ENCODE results near the gene STEAP3. TPM values are rescaled to one million over a fixed set of nuclear protein-coding genes. Genes with fewer than 3 reads are reported as not detected.

STEAP3 gene
- total and polyA plus RNA-seq, 2 donors (not counting 1 experiment from before 2014, with no cell fraction given) = 13.7 to 28.4 TPM

GRCh38 chr2:119308793-119309330 lies 85.2 kb downstream of the STEAP3 start:
- no peak overlapping the region for H3K4me2 ChIP-seq (ENCODE audit: extremely low read depth, insufficient read depth, low read length)
- DNase-seq (ENCODE audit: low read depth in 2 of 2) = no peak
- no peak for TF ChIP-seq CTCF (conservative IDR thresholded peaks at IDR 0.05 in 1 of 2, IDR thresholded peaks at IDR 0.05 in 1 of 2; ENCODE audit: low read depth in 1 of 2, low read length in 2 of 2)
- TF ChIP-seq EZH2 (IDR thresholded peaks at IDR 0.05; ENCODE audit: low read length, missing control alignments) = no peak
- H4K20me1 ChIP-seq (ENCODE audit: control insufficient read depth, extremely low read depth, insufficient read depth, low read length) = no peaks in the 10 kb centered on the region
- no peak overlapping the region for H3K9ac ChIP-seq (ENCODE audit: insufficient read depth, low read length)
- no peaks in the 10 kb centered on the region for H3K9me3 ChIP-seq (ENCODE audit: control insufficient read depth, insufficient read depth, low read depth, low read length)
- no peaks in the 10 kb centered on the region for H3K27me3 ChIP-seq (ENCODE audit: control insufficient read depth, insufficient read depth, low read length)
- no peaks in the 10 kb centered on the region for H3K4me1 ChIP-seq (ENCODE audit: control insufficient read depth, extremely low read depth, insufficient read depth, low read length)
- H2AFZ ChIP-seq (ENCODE audit: low read length) = no peak overlapping the region
- H3K36me3 ChIP-seq (ENCODE audit: control insufficient read depth, insufficient read depth, low read length) = no peaks in the 10 kb centered on the region
- H3K4me3 ChIP-seq (replicated peaks in 1 of 4; ENCODE audit: control extremely low read depth in 1 of 4, insufficient read depth in 1 of 4, low read depth in 3 of 4, low read length in 4 of 4) = no peak overlapping the region
- H3K27ac ChIP-seq (ENCODE audit: insufficient read depth, low read length) = no peak overlapping the region
- no peaks in the 10 kb centered on the region for H3K79me2 ChIP-seq (ENCODE audit: control insufficient read depth, insufficient read depth, low read length)

DNA sequence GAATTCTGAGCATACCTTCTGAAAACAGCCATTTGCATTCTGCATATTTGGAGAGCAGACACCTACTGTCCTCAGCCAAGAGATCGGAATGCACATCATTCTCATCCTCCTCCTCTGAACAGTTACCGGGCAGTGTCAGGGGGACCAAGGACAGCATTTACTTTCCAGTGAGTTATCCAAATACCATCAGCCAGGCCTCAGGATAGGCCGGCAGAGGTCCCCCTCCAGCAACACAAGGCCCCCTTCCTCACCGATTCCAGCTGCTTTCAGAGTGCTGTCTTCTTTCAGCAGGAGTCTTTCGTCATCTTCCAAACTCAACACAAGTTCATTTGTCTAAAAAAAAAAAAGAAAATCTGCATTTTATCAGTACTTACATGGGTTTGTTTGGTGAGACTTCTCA lies 87.7 kb downstream of the STEAP3 start:
- Histone ChIP-seq H3K4me2 (ENCODE audit: extremely low read depth, insufficient read depth, low read length) (no peak overlapping the region), H3K27ac (ENCODE audit: insufficient read depth, low read length) (no peak overlapping the region), H3K27me3 (ENCODE audit: control insufficient read depth, insufficient read depth, low read length) (no peaks in the 10 kb centered on the region), H4K20me1 (ENCODE audit: control insufficient read depth, extremely low read depth, insufficient read depth, low read length) (no peaks in the 10 kb centered on the region), H3K79me2 (ENCODE audit: control insufficient read depth, insufficient read depth, low read length) (no peaks in the 10 kb centered on the region), H3K36me3 (ENCODE audit: control insufficient read depth, insufficient read depth, low read length) (no peaks in the 10 kb centered on the region), H3K4me1 (ENCODE audit: control insufficient read depth, extremely low read depth, insufficient read depth, low read length) (no peaks in the 10 kb centered on the region), H2AFZ (ENCODE audit: low read length) (no peak overlapping the region), H3K9ac (ENCODE audit: insufficient read depth, low read length) (no peak overlapping the region), H3K9me3 (ENCODE audit: control insufficient read depth, insufficient read depth, low read depth, low read length) (no peaks in the 10 kb centered on the region), H3K4me3 (replicated peaks in 1 of 4; ENCODE audit: control extremely low read depth in 1 of 4, insufficient read depth in 1 of 4, low read depth in 3 of 4, low read length in 4 of 4) (no peak overlapping the region)
- no peak for TF ChIP-seq CTCF (conservative IDR thresholded peaks at IDR 0.05 in 1 of 2, IDR thresholded peaks at IDR 0.05 in 1 of 2; ENCODE audit: low read depth in 1 of 2, low read length in 2 of 2)
- TF ChIP-seq EZH2 (IDR thresholded peaks at IDR 0.05; ENCODE audit: low read length, missing control alignments) = no peak
- DNase-seq (ENCODE audit: low read depth in 2 of 2) = no peak

DNA sequence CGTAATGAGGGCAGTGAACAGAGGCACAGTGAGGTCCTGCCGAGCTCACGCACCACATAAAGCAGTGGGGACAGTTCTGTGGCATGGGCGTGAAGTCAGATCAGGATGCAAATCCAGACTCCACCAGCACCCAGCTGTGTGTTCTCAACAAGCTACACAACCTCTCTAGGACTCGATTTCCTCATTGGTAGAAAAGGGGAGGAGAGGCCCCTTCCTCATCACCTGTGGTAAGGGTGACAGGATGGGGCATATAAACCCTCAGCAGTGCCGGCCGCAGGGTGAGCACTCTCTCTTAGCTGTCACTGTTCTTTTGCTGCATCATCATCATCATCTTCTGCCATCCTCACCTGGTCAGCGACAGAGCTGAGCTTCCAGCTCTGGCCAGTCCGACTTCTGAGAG lies 88.2 kb downstream of the STEAP3 start:
- Histone ChIP-seq H4K20me1 (ENCODE audit: control insufficient read depth, extremely low read depth, insufficient read depth, low read length) (no peaks in the 10 kb centered on the region), H3K4me3 (replicated peaks in 1 of 4; ENCODE audit: control extremely low read depth in 1 of 4, insufficient read depth in 1 of 4, low read depth in 3 of 4, low read length in 4 of 4) (no peak overlapping the region), H3K27me3 (ENCODE audit: control insufficient read depth, insufficient read depth, low read length) (no peaks in the 10 kb centered on the region), H3K27ac (ENCODE audit: insufficient read depth, low read length) (no peak overlapping the region), H3K4me2 (ENCODE audit: extremely low read depth, insufficient read depth, low read length) (no peak overlapping the region), H3K79me2 (ENCODE audit: control insufficient read depth, insufficient read depth, low read length) (no peaks in the 10 kb centered on the region), H3K9ac (ENCODE audit: insufficient read depth, low read length) (no peak overlapping the region), H2AFZ (ENCODE audit: low read length) (no peak overlapping the region), H3K36me3 (ENCODE audit: control insufficient read depth, insufficient read depth, low read length) (no peaks in the 10 kb centered on the region), H3K4me1 (ENCODE audit: control insufficient read depth, extremely low read depth, insufficient read depth, low read length) (no peaks in the 10 kb centered on the region), H3K9me3 (ENCODE audit: control insufficient read depth, insufficient read depth, low read depth, low read length) (no peaks in the 10 kb centered on the region)
- TF ChIP-seq CTCF (conservative IDR thresholded peaks at IDR 0.05 in 1 of 2, IDR thresholded peaks at IDR 0.05 in 1 of 2; ENCODE audit: low read depth in 1 of 2, low read length in 2 of 2) (no peak), EZH2 (IDR thresholded peaks at IDR 0.05; ENCODE audit: low read length, missing control alignments) (no peak)
- no peak for DNase-seq (ENCODE audit: low read depth in 2 of 2)

Other genes starting within 250 kb of the STEAP3 start
- not detected in 2 replicates for gene C1QL2, start 65.1 kb upstream of the STEAP3 start, total RNA-seq
- gene C1QL2, start 65.1 kb upstream of the STEAP3 start, polyA plus RNA-seq = not detected in 2 replicates
- 8.5 and 17.8 TPM in 2 replicates for gene C2orf76, start 143.0 kb downstream of the STEAP3 start, total RNA-seq
- 14.6 and 21.1 TPM in 2 replicates for gene C2orf76, start 143.0 kb downstream of the STEAP3 start, polyA plus RNA-seq
- gene DBI, start 143.1 kb downstream of the STEAP3 start, total RNA-seq = 84.0 and 128 TPM in 2 replicates
- 653 and 740 TPM in 2 replicates for gene DBI, start 143.1 kb downstream of the STEAP3 start, polyA plus RNA-seq
- gene TMEM37, start 208.0 kb downstream of the STEAP3 start, total RNA-seq = 0.99 and 2.6 TPM in 2 replicates
- 0.50 and 0.75 TPM in 2 replicates for gene TMEM37, start 208.0 kb downstream of the STEAP3 start, polyA plus RNA-seq

Data from fibroblast of lung (primary cell).